ENCODE measurements around the gene PRAC2.

PRAC2 gene

DNA sequence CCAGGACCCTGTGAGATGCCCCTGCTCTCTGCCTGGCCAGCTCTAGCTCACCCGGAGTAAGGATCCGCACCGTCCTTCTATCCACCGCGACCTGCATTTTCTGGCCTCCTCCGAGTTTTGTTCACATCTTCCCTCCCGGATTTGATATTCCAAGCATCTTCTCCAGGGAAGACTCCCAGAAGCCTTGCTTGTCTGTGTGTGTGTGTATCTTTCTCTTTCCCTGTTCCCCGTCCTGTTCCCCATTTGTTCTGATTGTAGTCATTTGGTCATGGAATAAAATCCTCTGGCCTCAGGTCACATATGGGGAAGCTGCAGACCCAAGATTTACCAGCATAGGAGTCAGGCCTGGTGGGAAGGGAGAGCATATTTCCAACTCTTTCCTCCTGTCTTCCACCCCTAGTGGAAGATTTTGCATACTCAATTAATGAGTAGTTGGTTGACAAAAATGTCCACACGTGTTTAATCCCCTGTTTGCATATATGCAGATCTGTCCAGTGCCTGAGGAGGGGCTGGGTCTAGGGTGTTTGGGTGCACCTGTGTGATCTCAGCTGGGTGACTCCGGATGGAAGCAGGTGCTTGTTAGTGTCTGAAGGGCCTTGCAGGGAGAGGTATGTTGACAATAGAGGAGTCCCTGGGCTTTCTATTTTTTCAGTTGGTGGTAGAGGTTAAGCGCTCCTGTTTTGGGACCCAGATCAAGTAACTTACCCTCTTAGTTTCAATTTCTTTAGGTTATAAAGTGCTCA is 2.5 kb upstream of the PRAC2 start:
- DNase-seq, result peak; percentile 53

DNA sequence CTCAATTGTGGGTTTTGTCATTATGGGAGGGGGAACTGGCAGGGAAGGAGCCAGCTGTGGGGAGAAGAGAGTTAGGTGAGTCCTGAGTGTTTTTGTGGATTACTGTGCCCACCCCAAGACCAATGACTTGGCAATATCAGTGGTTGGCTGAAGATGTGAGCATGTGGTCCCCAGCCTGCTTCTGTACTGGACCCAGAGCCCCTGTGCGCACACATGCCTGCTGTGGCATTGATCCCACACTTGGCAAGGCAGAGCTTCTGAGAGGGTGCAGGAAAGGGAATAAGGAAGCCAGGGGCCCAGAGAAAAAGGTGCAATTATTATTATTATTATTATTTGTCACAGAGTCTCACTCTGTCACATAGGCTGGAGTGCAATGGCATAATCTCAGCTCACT is 2.0 kb upstream of the PRAC2 start:
- DNase-seq, result no peak

DNA sequence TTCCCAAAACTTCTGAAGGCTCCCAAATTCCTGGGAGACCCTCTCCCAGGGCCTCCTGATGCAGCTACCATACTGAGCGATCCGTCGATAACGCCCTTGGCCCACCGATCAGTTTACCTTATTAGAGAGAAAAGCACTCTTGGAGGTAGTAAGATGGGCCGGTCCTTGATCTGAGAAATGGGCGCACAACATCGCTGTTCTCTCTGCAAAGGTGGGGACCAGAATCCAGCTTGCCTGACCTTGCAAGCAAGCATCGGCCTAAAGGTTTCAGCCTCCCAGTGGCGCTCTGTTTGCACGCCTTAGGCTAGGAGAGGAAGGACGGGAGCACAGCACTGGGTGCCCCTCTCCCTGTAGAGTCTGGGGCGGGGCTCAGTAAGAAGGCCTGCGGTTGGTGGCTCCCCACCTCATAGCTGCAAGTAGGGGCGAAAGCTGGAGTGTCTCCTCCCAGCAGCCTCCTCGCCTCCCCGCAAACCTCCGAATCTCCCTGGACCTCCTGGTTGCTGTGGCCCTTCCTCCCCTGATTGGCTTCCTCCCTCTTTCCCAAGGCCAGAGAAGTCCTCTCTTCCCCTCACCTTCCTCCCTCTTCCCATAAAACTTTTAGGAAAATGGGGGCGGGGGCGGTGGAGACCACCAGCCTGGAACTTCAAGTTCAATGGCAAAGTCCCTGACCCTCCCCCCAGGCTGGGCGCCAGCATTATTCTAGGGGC is 631 bp upstream of the PRAC2 start, which contains the start of gene PRAC1:
TSS of gene PRAC1 (minus strand) at position 318 of the 707 bp plus-strand sequence. CDS start at position 192, 126 bp downstream.
- no peak for DNase-seq

GRCh38 chr17:48723423-48724250 is 652 bp downstream of the PRAC2 start:
- DNase-seq, result peak; percentile 62

DNA sequence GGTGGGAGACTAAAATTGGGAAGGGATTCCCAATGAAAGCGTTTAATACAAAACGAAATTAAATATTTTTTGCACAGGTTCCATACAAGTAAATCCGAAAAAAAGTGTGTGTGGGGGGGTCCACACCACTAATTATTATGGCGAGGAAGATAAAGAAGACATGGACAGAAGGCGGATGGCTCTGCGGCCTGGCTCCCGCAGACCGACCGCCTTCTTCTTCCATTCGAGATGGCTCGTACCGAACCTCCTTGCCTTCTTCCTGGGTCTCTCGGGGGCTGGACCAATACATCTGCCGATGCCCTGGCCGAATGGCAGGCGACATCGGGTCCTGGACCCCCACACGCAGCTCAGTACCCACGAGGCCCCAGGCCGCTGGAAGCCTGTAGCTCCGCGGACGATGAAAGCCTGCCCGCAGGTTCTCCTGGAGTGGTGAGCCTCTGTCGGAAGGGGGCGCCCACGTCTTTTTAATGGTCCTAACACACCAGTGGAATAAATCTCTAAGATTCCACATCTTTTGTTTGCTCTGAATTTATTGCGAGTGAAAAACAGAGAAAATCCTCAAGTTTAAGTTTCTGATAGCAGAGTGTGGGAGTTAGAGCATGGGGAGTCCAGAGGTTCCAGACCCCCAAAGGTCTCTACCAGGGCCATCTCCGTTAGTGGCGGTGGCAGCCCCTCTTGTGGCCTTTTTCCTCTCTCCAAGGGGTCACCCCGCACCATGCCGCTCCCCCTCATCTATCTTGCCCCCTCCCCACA is 1.4 kb downstream of the PRAC2 start:
- peak; percentile 94 for DNase-seq

- no peak for DNase-seq
These were observed 2.0 kb downstream of the PRAC2 start for GRCh38 chr17:48725004-48725287.

GRCh38 chr17:48725288-48726064 is 2.5 kb downstream of the PRAC2 start:
- peak; percentile 49 for DNase-seq

DNA sequence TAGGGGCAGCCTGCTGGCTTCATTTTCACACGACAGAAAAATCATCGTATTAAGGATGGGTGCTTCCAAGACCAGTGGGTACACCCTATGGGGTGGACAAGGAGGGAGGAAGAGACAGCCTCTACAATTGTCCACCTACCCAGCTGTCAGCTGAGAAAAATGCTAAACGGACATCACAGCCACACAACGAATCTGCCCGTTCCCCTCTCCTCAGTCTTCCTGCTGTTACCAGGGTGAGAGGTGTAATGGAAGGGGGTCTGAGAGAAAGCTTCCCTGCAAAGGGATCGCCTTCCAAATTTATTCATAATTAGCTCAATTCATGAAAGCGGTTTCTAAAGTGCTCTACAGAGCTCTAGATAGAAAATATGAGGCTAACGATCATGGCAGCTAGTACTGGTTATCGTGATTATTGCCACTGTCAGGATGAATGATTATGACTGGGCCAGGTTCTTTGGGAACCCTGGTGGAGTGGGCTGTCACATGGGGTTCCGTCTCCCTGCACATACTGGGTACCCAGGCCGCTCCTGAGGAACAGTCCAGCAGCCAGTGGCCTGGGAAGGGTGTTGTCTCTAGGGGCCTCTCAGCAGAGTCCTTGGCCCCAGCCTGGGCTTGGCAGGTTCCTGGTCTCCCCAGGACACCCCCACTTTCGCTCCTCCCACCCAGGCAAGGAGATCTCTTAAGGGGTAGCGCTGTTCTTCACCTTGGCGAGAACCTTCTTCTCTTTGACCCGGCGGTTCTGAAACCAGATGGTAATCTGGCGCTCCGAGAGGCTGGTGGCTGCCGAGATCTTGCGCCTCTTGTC is 3.3 kb downstream of the PRAC2 start:
- DNase-seq, result peak; percentile 54

- no peak for DNase-seq
These were observed 3.9 kb downstream of the PRAC2 start for GRCh38 chr17:48726916-48727286.

- no peak for DNase-seq
These were observed 4.6 kb downstream of the PRAC2 start for GRCh38 chr17:48727415-48728175.

DNA sequence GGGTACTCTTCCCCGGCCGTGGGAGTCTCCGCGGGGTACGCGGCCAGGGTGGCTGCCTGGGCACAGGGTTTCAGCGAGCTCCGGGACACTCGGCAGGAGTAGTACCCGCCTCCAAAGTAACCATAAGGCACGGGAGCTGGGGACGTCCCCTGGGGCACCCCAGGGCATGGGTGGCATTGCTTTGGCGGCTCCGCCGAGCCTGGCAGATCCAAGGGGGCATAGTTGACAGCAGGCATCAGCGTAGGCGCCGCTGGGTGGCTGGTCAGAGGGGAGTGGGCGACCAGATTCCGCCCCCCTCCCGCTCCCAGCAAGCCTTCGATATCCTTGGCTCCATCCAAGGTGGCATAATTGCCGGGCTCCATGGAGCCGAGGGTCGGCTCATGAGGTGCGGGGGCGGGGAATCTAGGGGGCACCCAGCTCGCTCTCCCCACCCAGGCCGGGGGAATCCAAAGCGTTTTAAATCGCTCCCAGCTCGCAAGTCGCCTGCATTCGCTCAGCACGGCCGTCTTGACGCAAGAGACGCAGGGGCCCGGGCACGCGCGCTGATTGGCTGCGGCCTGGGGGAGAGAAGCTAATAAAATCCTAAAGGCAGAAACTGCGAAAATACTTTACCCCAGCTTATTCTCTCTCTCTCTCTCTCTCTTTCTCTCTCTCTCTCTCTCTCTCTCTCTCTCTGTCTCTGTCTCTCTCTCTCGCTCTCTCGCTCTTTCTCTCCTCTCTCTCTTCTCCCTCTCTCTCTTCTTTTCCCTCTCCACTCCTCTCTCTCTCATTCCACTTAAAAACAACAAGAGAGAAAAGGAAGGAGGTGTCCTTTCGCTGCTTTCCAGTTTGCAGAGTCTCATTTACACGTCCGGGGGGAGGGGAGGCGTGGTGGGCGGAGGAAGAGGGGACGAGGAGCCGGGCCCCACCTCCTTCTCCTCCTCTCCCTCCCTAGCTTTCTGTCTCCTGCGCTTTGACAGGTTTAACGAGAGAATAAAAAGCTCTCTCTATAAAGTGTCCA is 5.5 kb downstream of the PRAC2 start, which contains the start of gene HOXB13:
TSS of gene HOXB13 (minus strand) at position 519 of the 1,000 bp plus-strand sequence. CDS start at position 362, 157 bp downstream.
- DNase-seq, result peak; percentile 59

DNA sequence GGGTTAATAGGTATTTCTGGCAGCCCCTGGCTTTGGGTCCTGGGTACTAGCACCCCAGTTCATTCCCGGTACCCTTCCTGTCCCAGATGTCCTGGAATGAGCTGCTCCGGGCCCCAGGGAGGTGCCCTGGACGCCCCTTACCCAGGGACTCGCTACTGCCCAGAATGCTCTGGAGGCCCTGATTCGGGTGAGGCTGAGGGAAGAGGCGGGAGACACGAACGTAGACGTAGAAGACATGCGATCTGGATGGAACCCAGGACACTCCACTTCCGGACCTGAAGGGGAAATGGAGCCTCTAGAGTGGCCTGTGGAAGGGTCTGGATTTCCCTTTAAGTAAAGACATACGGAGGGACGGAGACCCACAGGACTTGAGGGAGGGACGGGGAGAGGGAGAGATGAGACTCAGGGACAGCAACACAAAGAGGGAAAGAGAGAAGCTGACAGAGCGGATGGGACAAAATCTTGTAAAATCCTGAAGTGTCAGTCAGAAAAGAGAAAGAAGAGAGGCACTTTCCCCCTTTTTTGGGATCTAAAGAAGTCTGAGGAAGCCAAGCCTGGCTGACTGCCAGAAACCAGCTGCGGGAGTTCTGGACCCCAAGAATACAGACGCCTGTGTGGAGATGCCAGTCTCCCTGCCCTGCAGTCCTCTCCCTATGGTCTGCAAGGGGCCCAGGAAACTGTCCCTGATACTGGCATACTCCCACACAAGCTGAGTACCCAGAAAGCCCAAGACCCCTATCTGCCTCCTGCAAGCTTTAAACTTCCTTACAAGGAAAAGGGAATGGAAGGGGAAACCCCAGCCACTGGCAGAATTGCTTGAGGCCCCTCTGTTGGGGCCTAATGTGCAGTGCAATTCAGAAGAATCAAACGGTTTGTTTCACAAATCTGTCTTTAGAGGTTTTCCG is 6.6 kb downstream of the PRAC2 start:
- peak; percentile 36 for DNase-seq

DNA sequence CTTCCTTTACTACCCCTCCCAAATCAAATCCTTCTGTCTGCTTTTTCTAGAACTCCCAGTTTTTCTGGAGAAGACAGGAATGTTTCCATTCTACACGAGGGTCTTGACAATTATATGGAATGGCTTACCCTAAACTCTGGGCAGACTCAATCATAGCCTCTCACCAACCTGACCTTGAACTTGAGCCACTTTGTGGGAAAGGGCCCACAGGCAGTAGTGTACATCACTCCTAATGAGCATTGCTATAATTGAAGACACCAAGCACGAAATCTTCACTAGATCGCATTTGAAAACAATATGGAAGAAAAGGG is 7.2 kb downstream of the PRAC2 start:
- DNase-seq, result peak; percentile 14

DNA sequence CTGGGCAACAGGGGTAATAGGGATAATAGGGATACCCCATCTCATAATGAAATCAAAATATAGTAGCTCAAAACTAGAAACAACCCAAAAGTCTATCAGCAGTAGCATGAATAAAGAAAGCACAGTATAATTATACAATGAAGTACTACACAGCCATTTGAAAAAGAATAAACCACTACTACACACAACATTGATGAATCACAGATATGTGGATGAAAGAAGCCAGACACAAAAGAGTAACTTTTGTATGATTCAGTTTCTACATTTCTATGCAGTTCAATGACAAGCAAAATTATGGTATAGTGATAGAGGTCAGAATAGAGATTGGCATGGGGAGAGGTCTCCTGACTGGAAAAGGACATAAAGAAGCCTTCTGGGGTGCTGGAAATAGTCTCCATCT is 8.4 kb downstream of the PRAC2 start:
- DNase-seq, result no peak

DNA sequence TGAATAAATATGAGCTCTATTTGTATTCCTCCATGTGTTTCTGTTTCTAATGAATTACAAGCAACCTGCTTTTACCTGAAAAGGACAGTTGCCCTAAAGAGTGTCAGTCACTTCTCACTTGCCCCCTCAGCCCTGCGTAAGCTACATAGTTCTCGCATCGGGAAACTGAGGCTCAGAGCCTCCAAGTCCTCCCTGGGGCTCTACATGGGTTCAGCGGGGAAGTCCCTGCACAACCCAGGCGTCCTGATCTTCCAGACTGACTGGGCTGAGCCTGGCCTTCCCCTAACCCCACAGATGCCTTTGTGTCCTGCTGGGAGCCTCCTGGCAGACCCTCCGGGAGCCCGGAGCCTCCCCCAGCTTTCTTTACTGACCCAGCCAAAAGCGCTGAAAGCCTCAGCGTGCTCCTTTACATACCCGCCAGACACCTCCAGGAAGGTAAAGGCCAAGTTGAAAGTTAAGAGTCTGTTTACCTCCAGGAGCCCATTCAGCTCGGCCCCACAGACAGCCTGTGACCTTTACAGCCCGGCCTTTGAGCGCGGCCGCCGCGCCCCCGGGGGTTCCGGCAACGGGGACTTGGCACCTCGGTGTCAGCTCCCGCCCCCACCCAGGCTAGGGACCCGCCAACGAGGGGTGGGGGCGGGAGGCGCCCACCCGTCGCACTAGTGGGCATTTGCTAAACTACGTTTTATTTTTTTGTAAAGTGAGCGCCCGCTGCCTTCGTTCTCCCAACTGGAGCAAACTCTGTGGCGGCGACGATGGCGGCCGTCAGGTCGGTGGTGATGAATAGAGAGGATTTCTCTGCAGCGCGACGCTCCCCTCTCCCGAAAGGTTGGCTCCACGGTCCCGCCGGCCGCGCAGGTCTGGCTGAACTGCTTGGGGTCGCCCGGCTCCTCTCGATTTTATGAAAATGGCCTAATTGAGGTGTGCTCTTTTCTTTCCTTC is 10.0 kb downstream of the PRAC2 start:
- no peak for DNase-seq

DNA sequence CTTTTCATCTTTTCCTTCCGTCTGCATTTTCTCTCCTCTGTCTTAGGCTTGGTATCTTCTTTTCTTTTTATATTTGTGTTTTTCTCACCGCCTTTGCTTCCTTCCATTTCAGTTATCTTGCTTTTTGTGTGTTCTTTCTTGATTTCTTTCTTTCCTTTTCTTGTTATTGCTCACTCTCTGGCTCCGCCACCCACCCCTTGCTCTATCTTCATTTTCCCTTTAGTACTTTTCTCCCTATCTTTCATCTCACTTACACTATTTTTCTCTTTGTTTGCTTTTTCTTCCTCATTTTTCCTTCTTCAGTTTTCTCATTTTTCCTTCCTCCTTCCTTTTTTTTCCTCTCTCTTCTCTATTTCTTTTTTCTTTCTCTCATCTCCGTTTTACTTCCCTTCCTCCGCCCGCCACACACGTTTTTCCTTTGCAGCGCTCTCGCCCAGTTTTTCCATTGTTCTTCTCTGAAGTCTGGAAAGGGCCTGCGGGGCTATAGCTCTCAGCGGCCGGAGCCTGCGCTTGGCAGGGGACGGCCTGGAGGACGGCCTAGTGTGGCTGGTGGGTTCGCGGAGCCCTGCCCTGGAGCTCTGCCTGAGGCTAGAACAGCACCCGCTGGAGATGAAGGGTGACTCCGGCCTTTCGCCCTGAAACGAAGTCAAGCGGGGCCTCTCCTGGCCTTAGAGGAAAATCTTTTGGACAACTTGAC is 10.8 kb downstream of the PRAC2 start:
- peak; percentile 30 for DNase-seq
